AG04449 (cell line): ENCODE measurements around the gene TET3.
"Not testable (repeated sequence)": the region's sequence is repeated elsewhere in the genome, so short reads cannot be mapped to it uniquely, and the experiment has no call there.

ENCODE experiments used
- CTCF ChIA-PET: fragments of 350-600 bp; formaldehyde crosslinking; extraction: SDS; loops from one replicate; lab custom pipeline; 2021; ENCODE audit warnings: antibody characterized with exemption; lab: Yijun Ruan, JAX
- POLR2A ChIA-PET: fragments of 400-600, 350-600 bp; formaldehyde crosslinking; extraction: SDS; loops from one replicate; lab custom pipeline; 2020; ENCODE audit warnings: antibody characterized with exemption, inconsistent platforms; lab: Yijun Ruan, JAX
- DNase-seq: peaks from one replicate; pipeline ENCODE4 v3.0.0-alpha.2; 2010; ENCODE audit warnings: low read depth, low spot score
- H3K4me3 ChIP-seq: 2 replicates; pipeline ENCODE4 v1.5.1; 2011; ENCODE audit warnings: low read depth, mild to moderate bottlenecking, control low read depth, low read length
- CTCF ChIP-seq: IDR thresholded peaks from one replicate; pipeline ENCODE4 v1.5.1; 2011; ENCODE audit warnings: mild to moderate bottlenecking, moderate library complexity, low read length, control low read depth, inconsistent platforms; ENCODE audit not compliant: insufficient read depth; ENCODE audit errors: missing control alignments

TET3 gene

DNA sequence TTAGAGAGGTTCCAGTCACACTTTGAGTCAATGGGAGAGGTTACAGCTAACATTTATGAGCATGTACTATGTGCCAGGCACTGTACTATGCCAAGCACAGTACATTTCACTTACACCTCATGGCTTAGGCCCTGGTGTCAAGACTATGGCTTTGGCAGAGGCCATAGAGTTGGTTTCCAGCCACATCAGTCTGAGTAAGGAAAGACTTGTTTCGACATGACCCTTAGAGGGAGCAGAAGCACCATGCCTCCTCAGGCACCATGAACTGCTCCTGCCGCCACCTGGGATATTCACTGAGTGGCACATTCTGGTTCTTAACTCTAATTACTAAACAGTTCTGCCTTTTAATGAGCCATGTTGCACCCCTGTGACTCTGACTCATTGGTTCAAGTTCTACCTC lies 45.3 kb upstream of the TET3 start:
- TF ChIP-seq CTCF: no peak
- no peak for DNase-seq

DNA sequence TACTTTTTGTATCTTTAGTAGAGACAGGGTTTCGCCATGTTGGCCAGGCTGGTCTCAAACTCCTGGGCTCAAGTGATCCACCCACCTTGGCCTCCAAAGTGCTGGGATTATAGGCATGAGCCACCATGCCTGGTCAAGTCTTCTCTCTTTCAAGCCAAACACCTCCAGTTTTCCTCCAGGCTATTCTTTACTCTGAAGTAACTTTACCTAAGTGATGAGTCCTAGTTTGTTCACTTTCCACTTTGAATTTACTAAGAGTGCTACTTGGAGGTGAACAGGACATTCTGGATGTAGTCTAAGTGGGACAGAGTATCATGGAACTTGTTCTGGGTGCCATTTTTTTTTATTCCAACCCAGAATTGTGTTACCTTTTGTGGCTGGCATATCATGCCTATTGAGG lies 44.6 kb upstream of the TET3 start:
- CTCF ChIA-PET, POLR2A ChIA-PET, DNase-seq, H3K4me3 ChIP-seq: not testable (repeated sequence)

More for the DNA sequence above, 45.3 kb upstream of the TET3 start:
- ChIA-PET POLR2A (interaction anchor here (0.6 to 1.0 kb wide), 4 partner anchors 12 to 101 kb away, joined by 3 to 4 read pairs (median 4); partner anchors contain the start of gene DGUOK), CTCF (interaction anchor here (0.7 to 1.1 kb wide), 2 partner anchors 24 to 212 kb away, joined by 3 to 4 read pairs; no protein-coding TSS in a partner anchor)
- no peak overlapping the region for H3K4me3 ChIP-seq

DNA sequence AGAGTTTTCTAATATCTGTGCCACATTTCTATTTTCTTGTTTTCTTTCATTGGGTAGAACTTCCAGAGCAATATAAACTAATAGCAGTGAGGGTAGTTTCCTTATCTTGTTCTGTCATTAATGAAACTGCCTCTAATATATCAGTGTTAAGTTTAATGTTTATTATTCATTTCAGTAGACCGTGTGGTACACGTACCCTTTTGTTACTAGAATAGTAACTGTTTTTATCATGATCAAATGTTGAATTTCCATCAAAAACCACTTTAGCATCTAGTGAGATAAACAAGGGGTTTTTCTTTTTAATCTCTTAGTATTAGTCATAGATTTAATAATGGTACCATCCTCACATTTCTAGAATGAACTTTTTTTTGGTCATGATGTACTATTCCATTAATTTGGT lies 42.0 kb upstream of the TET3 start:
- H3K4me3 ChIP-seq: no peak overlapping the region
- POLR2A ChIA-PET: no interaction called here
- DNase-seq: no peak
- TF ChIP-seq CTCF: no peak
- CTCF ChIA-PET: no interaction called here

- TF ChIP-seq CTCF: no peak
- no peak overlapping the region for H3K4me3 ChIP-seq
- no peak for DNase-seq
- ChIA-PET POLR2A (no interaction called here), CTCF (interaction anchor here (1.5 kb wide), 1 partner anchor 182 kb away, joined by 3 read pairs; no protein-coding TSS in a partner anchor)
Measured at GRCh38 chr2:73944714-73945113, 40.0 kb upstream of the TET3 start.

- TF ChIP-seq CTCF: no peak
- H3K4me3 ChIP-seq: no peak overlapping the region
- ChIA-PET CTCF (interaction anchor here (0.9 to 1.5 kb wide), 3 partner anchors 9 to 180 kb away, joined by 3 read pairs; no protein-coding TSS in a partner anchor), POLR2A (no interaction called here)
- no peak for DNase-seq
Measured at GRCh38 chr2:73946215-73946614, 38.5 kb upstream of the TET3 start.

DNA sequence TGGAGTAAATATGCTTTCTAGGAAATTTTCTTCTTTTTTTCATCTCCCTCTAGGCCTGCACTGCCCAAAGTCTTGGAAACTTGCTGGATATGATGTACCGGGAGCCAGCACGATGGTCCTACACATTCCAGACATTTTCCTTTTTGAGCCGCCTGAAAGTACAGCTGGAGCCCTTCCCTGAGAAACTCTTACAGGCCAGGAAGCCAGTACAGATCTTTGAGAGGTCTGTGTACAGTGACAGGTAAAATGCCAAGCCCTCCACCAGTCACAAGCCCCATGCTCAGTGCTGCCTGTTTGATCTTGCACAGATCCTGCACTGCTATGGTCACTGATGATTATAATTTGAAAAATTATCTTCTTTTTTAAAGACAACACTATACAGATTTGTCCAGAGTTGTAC lies 38.0 kb upstream of the TET3 start:
- no peak for TF ChIP-seq CTCF
- no peak for DNase-seq
- no peak overlapping the region for H3K4me3 ChIP-seq
- ChIA-PET POLR2A (no interaction called here), CTCF (interaction anchor here (0.9 to 1.5 kb wide), 2 partner anchors 10 to 123 kb away, joined by 3 read pairs; no protein-coding TSS in a partner anchor)

DNA sequence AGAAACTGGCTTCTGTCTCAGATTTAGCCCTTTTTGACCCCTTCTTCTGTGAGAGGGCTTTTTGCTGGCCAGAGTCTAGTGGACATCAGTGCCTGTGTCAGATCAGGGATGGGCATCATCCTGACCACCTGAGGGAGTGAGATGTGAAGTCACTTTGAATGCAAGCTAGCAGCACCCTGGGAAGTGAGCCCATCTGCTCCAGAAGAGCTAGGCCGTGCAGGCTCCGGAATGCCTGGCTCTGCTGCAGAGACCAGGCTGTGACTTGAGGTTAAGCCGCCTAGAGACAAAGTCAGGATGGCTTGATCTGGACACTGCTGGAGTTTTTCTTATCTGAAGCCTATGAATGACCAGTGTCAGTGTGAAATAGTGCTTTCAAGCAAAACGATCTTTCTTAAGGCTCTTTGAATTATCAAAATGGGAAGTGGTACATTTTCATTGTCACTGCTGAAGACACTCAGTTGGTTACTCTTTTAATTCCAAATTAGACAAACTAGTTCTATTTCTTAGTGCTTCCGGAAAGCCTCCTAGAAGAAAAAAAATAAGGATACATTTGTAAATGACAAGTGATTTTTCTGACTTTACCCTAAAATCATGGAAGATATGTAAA lies 37.2 kb upstream of the TET3 start:
- DNase-seq: no peak
- no peak overlapping the region for H3K4me3 ChIP-seq
- TF ChIP-seq CTCF: no peak
- CTCF ChIA-PET: no interaction called here
- POLR2A ChIA-PET: no interaction called here
